GM23338 (cell line): ENCODE measurements around the gene CACNA1H. TPM values are rescaled to one million over a fixed set of nuclear protein-coding genes. Genes with fewer than 3 reads are reported as not detected.

ENCODE experiments used
- ATAC-seq: fragments of 200-7000 bp; cut with Tn5 transposase; 3 replicates; pipeline ENCODE4 v1.9.1; 2020
- DNase-seq: peaks from one replicate; pipeline ENCODE4 v3.0.0-alpha.2; 2015; ENCODE audit warnings: low spot score
- H2AFZ ChIP-seq: fragments of 200-600 bp; sonication (generic); 2 replicates; pipeline ENCODE4 v1.8.0; 2016; ENCODE audit warnings: antibody characterized with exemption, mild to moderate bottlenecking, moderate library complexity
- H3F3A ChIP-seq: fragments of 200-600 bp; sonication (generic); replicated peaks from 2 replicates; pipeline ENCODE4 v1.8.0; 2017; ENCODE audit warnings: antibody characterized with exemption, mixed run types, low read depth
- H3K27ac ChIP-seq: fragments of 200-600 bp; sonication (generic); 2 replicates; pipeline ENCODE4 v1.6.1; 2016; ENCODE audit warnings: low read depth
- H3K27me3 ChIP-seq: fragments of 200-600 bp; sonication (generic); 2 replicates; pipeline ENCODE4 v1.8.0; 2016; ENCODE audit warnings: mild to moderate bottlenecking, mixed run types, moderate library complexity; ENCODE audit not compliant: insufficient read depth
- H3K36me3 ChIP-seq: fragments of 200-600 bp; sonication (generic); 2 replicates; pipeline ENCODE4 v1.8.0; 2016; ENCODE audit warnings: mild to moderate bottlenecking; ENCODE audit not compliant: insufficient read depth
- H3K4me1 ChIP-seq: fragments of 200-600 bp; sonication (generic); 2 replicates; pipeline ENCODE4 v1.8.0; 2016; ENCODE audit warnings: mild to moderate bottlenecking, moderate library complexity; ENCODE audit not compliant: insufficient read depth
- H3K4me2 ChIP-seq: fragments of 200-600 bp; sonication (generic); 2 replicates; pipeline ENCODE4 v1.7.1; 2017; ENCODE audit warnings: mixed run types
- H3K4me3 ChIP-seq: fragments of 200-600 bp; sonication (generic); 2 replicates; pipeline ENCODE4 v1.6.1; 2016; ENCODE audit warnings: mixed run types
- H3K79me2 ChIP-seq: fragments of 200-600 bp; sonication (generic); replicated peaks from 2 replicates; pipeline ENCODE4 v1.8.0; 2017; ENCODE audit warnings: mild to moderate bottlenecking; ENCODE audit not compliant: insufficient read depth
- H3K9me2 ChIP-seq: fragments of 200-600 bp; sonication (generic); 2 replicates; pipeline ENCODE4 v1.8.0; 2017; ENCODE audit not compliant: insufficient read depth
- H4K20me1 ChIP-seq: fragments of 200-600 bp; sonication (generic); replicated peaks from 2 replicates; pipeline ENCODE4 v1.8.0; 2017; ENCODE audit warnings: mild to moderate bottlenecking; ENCODE audit not compliant: insufficient read depth
- H3K27ac Mint-ChIP-seq: 2 replicates; pipeline ENCODE4 v1.8.0; 2020; ENCODE audit warnings: inconsistent platforms, mild to moderate bottlenecking, moderate library complexity, mixed read lengths
- H3K27me3 Mint-ChIP-seq: 3 replicates; pipeline ENCODE4 v1.8.0; 2022; ENCODE audit warnings: low read depth, mild to moderate bottlenecking, moderate library complexity, mixed read lengths, inconsistent platforms; ENCODE audit not compliant: insufficient read depth, poor library complexity
- H3K36me3 Mint-ChIP-seq: 3 replicates; pipeline ENCODE4 v1.8.0; 2021; ENCODE audit warnings: low read depth, mild to moderate bottlenecking, inconsistent platforms, moderate library complexity, mixed read lengths
- H3K4me1 Mint-ChIP-seq: 3 replicates; pipeline ENCODE4 v1.8.0; 2020; ENCODE audit warnings: mild to moderate bottlenecking, inconsistent platforms, mixed read lengths
- H3K4me3 Mint-ChIP-seq: 3 replicates; pipeline ENCODE4 v1.8.0; 2021; ENCODE audit warnings: moderate library complexity, mild to moderate bottlenecking, inconsistent platforms, mixed read lengths
- H3K9me3 Mint-ChIP-seq: 3 replicates; pipeline ENCODE4 v1.8.0; 2020; ENCODE audit warnings: moderate library complexity, mild to moderate bottlenecking, inconsistent platforms, mixed read lengths
- CREB1 ChIP-seq: fragments of 250-450 bp; sonication (Bioruptor Pico); IDR thresholded peaks from 2 replicates; pipeline ENCODE4 v1.5.0; 2020; ENCODE audit warnings: low read depth, mild to moderate bottlenecking, moderate library complexity
- CTCF ChIP-seq, 2 experiments: fragments of 200-600 bp in 1 of 2; sonication (generic) in 1 of 2; conservative IDR thresholded peaks; 2 replicates each; pipeline versions ENCODE4 v1.5.1 to v1.6.1; 2016 to 2017; ENCODE audit warnings: antibody characterized with exemption in 2 of 2, low read depth in 2 of 2, mild to moderate bottlenecking in 2 of 2, moderate library complexity in 1 of 2
- ETS1 ChIP-seq: IDR thresholded peaks from 2 replicates; pipeline ENCODE4 v1.6.1; 2016; ENCODE audit warnings: antibody characterized with exemption
- EZH2 ChIP-seq: fragments of 200-600 bp; sonication (generic); IDR thresholded peaks from one replicate; pipeline ENCODE4 v1.8.0; 2017; ENCODE audit warnings: antibody characterized with exemption, mild to moderate bottlenecking, low read depth; ENCODE audit not compliant: unreplicated experiment
- EZH2phosphoT487 ChIP-seq: fragments of 200-600 bp; sonication (generic); IDR thresholded peaks from one replicate; pipeline ENCODE4 v1.8.1; 2018; ENCODE audit warnings: antibody characterized with exemption; ENCODE audit not compliant: unreplicated experiment
- JUNB ChIP-seq: IDR thresholded peaks from one replicate; pipeline ENCODE4 v1.6.1; 2016; ENCODE audit warnings: antibody characterized with exemption; ENCODE audit not compliant: unreplicated experiment
- NANOG ChIP-seq: IDR thresholded peaks from 2 replicates; pipeline ENCODE4 v1.6.1; 2016; ENCODE audit warnings: antibody characterized with exemption, borderline replicate concordance
- POLR2AphosphoS5 ChIP-seq: IDR thresholded peaks from 2 replicates; pipeline ENCODE4 v1.6.1; 2016; ENCODE audit warnings: antibody characterized with exemption, low read depth
- REST ChIP-seq: IDR thresholded peaks from one replicate; pipeline ENCODE4 v1.6.1; 2018; ENCODE audit warnings: antibody characterized with exemption; ENCODE audit not compliant: unreplicated experiment
- STAT1 ChIP-seq: IDR thresholded peaks from one replicate; pipeline ENCODE4 v1.6.1; 2016; ENCODE audit warnings: antibody characterized with exemption; ENCODE audit not compliant: unreplicated experiment
- ZNF114 ChIP-seq: fragments of 250-450 bp; sonication (Bioruptor Pico); IDR thresholded peaks from 2 replicates; pipeline ENCODE4 v1.5.0; 2020; ENCODE audit warnings: mild to moderate bottlenecking, moderate library complexity
- ZNF331 ChIP-seq: fragments of 250-450 bp; sonication (Bioruptor Pico); IDR thresholded peaks from 2 replicates; pipeline ENCODE4 v1.5.0; 2020; ENCODE audit warnings: low read depth, mild to moderate bottlenecking, moderate library complexity
- ZNF462 ChIP-seq: fragments of 250-450 bp; sonication (Bioruptor Pico); IDR thresholded peaks from 2 replicates; pipeline ENCODE4 v1.5.0; 2020; ENCODE audit warnings: mild to moderate bottlenecking, moderate library complexity
- polyA plus RNA-seq: library from polyadenylated mRNA; unstranded; fragments of >200 nt; fragmentation: Nextera tagmentation; extraction: Ambion mirVana; gene quantifications from 2 replicates; pipeline ENCODE4 v1.2.1, GENCODE V29; 2016
- total RNA-seq: library from RNA; depleted of rRNA; stranded (reverse); fragments of >200 nt; shearing (Covaris generic); gene quantifications from 2 replicates; pipeline ENCODE4 v1.2.3, GENCODE V29; 2014

The CACNA1H gene
- total and polyA plus RNA-seq, 2 experiments from 2014 or later, result 3.5 to 43.3 TPM

DNA sequence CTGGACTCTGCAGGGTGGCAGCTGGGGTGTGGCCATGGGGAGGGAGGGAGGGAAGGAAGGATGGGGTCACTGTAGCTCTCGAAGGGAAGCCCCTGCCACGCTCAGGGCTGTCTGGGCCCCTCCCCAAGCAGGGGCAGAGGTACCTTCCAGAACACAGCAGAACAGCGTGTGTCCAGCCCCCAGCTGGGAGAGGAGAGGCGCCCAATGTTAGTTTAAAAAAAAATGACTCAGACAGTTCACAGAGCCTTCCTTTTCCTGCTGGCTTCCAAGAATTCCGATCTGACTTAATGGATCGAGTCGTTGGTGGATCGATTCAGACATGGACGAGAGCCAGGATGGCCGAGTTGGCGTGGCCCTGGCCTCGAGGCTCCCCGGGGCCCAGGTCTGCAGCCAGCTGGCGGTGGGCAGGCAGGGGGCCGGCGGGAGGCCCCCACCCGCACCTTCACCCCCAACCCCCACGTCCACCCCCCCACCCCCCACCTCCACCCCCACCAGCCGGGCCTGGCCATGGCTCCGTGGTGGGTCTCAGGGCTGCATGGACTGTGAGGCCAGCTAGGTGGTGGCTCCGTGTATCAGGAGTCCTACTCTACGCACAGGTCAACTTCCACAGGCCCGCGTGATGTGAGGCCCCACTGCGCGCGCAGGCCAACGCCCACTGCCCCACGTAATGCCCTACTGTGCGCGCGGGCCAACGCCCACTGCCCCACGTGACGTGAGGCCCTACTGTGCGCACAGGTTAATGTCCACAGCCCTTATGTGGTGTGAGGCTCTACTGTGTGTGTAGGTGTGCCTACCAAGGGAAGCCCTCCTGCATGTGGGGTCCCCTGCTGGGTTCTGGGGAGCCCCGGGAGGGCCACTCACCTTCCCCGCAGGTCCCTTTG is 21.8 kb downstream of the CACNA1H start:
- Histone ChIP-seq H3K79me2 (peaks cover 4% of the 10 kb centered on the region; the same call in 1 of the 2 replicates), H3K4me2 (no peak overlapping the region), H3F3A (no peaks in the 10 kb centered on the region), H2AFZ (no peak overlapping the region), H3K36me3 (no peaks in the 10 kb centered on the region), H3K4me1 (no peaks in the 10 kb centered on the region), H3K4me3 (no peak overlapping the region), H4K20me1 (no peaks in the 10 kb centered on the region), H3K27ac (no peak overlapping the region), H3K27me3 (no peaks in the 10 kb centered on the region), H3K9me2 (no peaks in the 10 kb centered on the region)
- Mint-ChIP-seq H3K27ac (no peak overlapping the region), H3K4me1 (no peaks in the 10 kb centered on the region), H3K4me3 (no peak overlapping the region), H3K27me3 (peaks cover 2% of the 10 kb centered on the region), H3K36me3 (no peaks in the 10 kb centered on the region), H3K9me3 (no peaks in the 10 kb centered on the region)
- no peak for DNase-seq
- TF ChIP-seq JUNB (no peak), EZH2 (no peak), EZH2phosphoT487 (no peak), ETS1 (no peak), REST (no peak), ZNF462 (CRISPR knock-in tag) (no peak), POLR2AphosphoS5 (no peak), STAT1 (no peak), NANOG (no peak), CTCF (conservative IDR thresholded peaks at IDR 0.05; ENCODE audit: low read depth in 2 of 2) (no peak), ZNF331 (CRISPR knock-in tag) (no peak), ZNF114 (CRISPR knock-in tag) (no peak), CREB1 (no peak)
- ATAC-seq, result no peak
